Activated CD8-positive, alpha-beta memory T cell treated with anti-CD3 and anti-CD28 coated beads, Interleukin-2, amount 50 U/mL, for 1 hour (primary cell): Measurements from ENCODE around the gene GLB1L3.

Experiments used
- DNase-seq: peaks from one replicate; pipeline ENCODE4 v3.0.0-alpha.2; 2020; ENCODE audit errors: extremely low read depth

Gene GLB1L3, protein sequence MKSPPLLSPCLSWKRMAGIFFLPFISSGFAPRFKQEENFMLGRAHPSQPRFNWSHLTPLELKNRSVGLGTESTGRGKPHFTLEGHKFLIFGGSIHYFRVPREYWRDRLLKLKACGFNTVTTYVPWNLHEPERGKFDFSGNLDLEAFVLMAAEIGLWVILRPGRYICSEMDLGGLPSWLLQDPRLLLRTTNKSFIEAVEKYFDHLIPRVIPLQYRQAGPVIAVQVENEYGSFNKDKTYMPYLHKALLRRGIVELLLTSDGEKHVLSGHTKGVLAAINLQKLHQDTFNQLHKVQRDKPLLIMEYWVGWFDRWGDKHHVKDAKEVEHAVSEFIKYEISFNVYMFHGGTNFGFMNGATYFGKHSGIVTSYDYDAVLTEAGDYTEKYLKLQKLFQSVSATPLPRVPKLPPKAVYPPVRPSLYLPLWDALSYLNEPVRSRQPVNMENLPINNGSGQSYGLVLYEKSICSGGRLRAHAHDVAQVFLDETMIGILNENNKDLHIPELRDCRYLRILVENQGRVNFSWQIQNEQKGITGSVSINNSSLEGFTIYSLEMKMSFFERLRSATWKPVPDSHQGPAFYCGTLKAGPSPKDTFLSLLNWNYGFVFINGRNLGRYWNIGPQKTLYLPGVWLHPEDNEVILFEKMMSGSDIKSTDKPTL

DNA sequence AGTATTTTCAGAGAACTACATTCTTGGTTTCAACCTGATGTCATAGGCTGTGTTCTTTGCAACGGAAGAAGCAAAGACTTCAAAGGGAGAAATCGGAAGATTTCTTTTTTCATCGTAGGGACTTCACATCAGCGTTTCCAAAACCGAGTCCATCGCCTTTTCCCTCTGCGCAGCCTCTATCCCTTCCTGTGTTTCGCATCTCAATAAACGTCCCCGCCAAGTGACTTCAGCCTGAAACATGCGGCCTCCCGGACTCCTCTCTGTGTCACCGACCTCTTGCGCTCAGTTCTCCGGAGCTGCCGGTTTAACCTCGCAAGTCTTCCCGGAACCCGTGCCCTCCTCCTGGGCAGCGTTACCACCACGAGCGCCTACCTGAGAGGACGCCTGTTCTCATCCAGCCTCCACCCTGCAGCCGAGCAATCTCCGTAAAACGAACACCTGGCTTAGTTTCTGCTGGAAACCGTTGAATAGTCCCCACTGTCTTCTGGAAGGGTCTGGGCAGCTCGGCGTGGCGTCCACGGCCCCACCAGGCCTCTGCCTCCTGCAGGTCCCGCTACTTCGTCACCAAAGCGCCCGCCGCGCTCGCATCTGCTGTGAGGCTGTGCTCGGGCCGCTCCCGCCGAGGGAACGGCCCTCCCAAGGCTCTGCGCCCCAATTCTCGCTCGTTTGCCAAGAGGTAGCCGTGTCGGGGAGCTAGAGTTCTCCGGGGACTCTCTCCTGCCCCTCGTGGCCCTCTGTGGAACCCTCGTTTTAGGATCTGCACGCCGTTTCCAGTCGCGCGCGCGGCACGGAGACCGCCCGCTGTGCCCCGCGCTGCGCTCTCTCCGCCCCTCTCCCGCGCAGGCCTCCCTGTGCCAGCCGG, at the start of gene GLB1L3:
Gene GLB1L3 (plus strand): TSS at position 846 of the 862 bp plus-strand sequence. CDS start 362 bp downstream, outside the sequence.
- DNase-seq, result peak; percentile 55

DNA sequence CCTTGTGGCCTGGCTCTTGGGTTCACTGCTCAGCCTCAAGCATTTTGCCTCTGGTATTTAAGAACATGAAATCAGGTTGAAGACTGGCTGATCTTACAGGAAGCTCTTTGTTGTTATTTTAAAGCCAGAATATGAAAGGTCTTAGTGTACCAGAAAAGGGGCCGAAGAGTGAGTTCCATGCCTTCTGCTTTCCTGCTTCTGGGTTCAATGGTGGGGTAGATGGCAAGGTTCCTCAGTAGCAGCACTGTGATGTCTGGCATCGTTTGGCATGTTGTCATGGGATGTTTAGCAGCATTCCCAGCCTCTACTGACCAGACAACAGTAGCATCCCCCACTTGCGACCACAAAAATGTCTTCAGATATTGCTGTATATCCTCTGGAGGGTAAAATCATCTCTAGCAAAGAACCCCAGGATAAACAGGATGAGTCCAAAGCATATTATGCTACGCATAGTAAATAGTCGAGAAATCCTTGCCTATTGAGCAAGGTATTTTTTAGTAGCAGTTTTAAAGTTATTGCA, 49.3 kb upstream of the GLB1L3 start:
- no peak for DNase-seq

DNA sequence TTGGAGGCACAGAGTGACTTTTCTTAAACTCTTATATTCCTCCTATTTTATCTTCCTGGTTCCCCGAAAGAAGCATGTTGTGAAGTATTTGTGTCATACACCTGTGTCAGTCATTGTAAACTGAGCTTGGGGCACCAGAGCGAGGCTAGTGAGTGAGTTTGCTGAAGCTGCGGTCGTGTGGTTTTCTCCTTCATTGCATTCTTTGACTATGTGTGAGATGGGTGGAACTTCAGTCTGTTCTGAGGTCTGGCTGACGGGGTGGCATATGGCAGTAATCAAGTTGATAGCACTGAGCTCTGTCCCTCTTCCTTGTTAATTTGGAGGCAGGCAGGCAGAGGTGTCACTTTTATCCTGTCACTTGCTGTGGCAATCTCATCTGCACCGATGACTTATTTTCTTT, 47.6 kb upstream of the GLB1L3 start:
- no peak for DNase-seq

DNA sequence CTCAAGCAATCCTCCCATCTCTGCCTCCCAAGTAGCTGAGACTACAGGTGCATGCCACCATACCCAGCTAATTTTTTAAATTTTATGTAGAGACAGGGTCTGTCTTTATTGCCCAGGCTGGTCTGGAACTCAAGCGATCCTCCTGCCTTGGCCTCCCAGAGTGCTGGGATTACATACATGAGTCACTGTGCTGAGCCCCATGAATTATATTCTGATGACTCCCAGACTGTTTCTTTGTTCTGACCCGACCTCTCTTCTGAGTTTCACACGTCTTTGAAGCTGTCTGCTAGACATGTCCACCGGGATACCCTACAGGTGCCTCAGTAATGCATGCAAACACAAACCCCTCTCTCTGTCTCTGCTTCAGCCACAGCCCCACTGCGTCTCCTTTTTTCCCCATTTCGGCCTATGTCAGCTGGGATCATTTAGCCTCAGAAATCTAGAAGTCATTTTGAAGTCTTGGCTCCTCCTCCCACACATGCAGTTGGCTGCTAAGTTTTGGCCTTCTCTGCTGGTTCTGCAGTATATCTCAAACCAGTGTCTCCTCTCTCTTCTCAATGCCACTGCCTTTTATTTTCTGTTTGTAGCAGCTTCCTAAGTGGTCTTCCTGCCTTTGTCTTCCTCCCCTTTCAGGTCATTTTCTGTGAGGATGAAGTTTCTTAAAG, 46.9 kb upstream of the GLB1L3 start:
- no peak for DNase-seq

DNA sequence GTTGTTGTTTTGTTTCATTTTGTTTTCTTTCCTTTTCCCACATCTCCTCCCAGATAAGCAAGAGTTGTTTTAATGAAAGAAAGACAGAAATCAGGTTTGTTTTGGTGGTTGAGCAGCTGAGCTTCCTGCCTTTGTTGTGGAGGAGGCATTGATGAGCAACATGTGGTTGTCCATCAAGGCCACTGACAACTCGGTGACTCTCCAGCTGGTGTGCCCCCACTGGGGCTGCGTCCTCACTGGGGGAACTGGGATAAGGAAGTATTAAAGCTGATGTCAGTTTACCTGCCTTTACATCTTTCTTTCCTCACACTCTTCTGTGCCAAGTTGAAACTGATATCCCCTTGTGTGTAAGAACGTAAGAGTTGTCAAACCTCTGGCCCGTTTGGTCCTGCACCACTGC, 45.8 kb upstream of the GLB1L3 start:
- DNase-seq, result no peak

DNA sequence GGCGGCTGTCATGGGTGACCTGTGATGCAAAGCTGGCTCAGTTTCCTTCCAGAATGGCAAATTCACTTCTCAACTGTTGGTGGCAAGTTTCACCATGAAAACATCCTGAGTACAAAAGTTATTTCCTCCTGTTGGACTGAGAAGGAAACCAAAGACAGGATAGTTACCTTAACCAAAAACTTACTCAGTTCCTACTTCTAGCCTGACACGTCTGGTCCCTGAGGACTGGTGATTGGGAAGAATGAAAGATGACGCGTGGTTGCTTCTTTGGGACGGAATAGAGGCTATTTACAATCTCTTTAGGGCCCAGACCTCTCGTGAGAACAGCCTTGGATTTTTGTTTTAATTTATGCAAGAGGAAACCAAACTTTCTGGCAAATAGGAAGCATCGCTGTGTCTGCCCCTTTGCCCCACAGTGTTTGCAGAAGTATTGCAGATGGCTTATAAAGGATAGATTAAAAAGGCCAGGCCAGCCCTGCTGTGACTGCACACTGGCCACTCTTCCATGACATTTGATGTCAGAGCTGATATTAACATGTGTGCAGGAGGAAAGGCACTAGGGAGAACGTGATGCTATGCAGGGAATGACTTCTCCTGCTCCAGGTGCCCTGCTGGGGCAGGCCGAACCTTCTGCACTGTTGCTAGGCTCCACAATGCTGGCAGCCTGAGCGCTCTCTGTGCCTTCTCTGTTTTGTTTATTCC, 44.1 kb upstream of the GLB1L3 start:
- DNase-seq, result no peak

DNA sequence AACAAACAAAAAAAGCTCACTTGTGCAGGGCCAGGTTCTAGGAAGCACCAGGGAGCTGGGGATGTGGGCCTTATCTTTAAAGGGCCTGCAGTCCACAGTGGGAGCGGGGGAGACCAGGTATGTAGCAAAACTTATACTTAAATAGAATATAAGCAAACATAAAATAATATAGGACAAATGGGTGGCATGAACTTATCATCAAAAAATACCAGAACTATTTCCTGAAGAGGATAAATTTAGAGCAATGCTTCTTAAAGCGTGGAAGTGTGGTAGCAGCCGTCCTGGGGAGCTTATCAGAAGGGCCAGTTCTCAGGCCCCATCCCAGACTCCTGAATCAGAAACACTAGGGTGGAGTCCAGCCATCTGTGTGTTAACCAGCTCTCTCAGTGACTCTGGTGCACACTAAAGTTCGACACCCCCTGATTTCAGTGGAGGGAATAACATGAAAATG, 42.4 kb upstream of the GLB1L3 start:
- no peak for DNase-seq

DNA sequence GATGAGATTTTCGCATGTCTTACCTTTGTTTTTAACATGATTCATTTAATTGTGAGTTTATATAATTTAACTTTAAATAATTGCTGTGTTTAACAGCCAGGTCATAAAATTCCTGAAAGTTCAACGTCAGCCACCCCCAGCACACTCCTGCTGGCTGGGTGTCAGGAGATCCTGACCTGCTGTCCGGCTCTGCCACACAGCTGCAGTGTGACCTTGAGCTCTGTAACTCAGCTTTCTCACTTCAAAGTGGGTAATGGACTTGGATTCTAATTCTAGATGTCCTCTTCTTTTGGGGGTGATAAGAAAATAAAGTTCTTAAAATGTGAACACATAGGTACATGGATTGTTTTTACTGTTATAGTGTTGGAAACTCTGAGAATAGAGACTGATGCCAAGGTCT, 40.8 kb upstream of the GLB1L3 start:
- no peak for DNase-seq

DNA sequence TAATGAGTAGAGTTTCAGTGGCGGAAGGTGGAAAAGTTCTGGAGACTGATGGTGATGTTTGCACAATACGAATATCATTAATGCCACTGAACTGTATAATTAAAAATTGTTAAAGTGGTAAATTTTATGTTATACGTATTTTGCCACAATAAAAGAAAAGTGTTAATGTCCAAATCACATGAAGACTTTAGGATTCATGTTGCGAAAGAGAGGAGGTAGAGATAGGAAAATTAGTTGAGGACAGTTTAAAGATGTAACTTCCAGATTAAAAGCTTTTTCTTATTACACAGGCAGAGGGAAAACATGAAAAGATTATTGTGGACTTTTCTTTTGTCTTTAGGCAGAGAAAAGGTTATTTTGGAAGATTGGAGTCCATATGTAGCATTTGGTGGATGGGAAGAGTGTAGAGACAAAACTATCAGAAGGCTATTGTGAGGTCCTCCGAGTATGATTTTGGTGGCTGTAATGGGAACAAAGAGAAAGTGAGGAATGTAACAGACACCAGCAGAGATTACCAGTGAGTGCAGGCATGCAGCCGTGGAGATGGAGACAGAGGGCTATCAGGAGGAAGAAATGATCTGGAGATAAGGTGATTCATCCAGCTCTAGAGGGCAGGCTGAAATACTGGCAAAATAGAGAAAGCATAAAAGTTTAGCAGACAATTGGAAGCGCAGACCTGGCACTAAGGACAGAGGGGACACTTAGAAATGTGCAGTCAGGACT, 39.2 kb upstream of the GLB1L3 start:
- DNase-seq, result no peak

DNA sequence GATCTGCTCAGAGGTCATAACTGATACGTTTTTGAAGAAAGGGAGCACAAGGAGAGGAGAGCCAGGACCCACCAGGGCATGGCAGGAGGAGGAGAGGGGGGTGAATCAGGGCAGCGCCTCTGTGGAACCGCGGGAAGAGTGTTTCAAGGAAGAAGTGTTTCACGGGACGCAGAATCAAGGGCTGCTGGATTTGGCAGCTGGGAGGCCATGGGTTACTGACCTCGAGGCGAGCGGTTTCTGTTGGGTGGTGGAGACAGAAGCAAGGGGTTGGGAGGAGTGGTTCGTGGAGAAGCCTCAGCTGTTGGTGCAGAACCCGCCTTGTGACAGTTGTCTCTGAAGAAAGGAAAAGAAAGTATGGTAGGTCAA, 38.6 kb upstream of the GLB1L3 start:
- DNase-seq, result no peak

DNA sequence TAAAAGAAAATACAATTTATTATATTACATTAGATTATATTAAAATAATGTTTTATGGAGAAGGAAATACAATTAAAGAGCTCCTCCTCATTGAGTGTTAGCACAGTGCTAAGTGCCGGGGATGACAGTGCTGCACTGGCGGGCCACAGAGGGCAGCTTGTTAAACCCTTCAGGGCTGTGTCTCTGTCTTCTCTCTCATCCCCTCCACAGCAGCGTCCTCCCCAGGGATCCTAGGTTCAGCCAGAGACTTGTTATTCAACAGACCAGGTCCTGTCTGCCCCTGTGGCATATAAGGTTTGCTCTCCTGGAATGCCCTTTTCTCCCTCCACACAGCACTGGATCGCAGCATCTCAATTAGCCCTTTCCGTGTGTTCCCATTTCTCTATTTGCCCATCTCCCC, 37.2 kb upstream of the GLB1L3 start:
- no peak for DNase-seq

DNA sequence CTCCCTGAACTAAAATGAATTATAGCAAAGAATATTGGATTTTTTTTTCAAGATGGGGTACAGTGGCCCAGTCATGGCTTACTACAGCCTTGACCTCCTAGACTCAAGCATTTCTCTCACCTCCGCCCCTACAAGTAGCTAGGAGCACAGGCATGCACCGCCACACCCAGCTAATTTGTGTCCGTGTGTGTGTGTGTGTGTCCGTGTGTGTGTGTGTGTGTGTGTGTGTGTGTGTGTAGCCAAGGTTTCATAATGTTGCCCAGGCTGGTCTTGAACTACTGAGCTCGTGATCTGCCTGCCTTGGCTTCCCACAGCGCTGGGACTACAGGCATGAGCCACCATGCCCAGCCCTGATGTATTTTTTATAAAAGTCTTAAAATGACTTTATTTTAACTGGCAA, 35.6 kb upstream of the GLB1L3 start:
- DNase-seq, result no peak

DNA sequence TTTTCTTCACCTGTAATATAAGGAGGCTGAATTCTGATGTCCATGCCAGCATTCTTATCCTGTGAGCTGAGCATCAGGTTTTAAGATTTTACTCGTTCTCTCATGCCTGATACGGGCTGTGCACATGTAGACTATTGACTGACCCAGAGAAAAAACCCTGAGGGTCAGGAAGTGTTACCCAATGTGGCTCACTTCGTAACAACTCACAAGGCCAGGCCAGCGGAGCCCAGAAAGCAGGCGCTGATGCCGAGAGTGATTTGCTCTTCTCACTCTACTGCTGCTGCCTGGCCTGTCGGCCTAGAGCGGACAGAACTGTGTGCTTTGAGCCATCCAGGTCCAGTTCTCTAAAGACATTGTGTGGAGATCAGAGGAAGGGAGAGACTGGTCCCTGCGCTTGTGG, 33.8 kb upstream of the GLB1L3 start:
- DNase-seq, result no peak

DNA sequence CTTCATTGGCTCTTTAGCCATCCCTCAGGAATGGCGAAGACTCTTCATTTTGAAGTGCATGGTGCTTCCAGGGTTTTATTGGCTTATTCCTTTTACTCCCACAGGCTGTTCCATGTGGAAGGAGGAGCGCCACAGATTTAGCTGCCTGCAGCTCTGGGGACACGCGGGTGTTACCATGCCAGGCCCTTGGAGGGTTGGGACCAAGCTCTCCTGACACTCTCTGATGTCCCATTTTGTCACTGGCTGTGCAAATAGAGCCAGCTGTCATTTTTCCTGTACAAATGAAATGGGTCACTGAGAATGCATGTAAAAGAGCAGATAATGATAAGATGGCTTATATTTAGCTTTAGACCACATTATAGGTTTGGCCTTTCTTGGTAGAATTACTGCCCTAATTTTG, 32.3 kb upstream of the GLB1L3 start:
- no peak for DNase-seq

DNA sequence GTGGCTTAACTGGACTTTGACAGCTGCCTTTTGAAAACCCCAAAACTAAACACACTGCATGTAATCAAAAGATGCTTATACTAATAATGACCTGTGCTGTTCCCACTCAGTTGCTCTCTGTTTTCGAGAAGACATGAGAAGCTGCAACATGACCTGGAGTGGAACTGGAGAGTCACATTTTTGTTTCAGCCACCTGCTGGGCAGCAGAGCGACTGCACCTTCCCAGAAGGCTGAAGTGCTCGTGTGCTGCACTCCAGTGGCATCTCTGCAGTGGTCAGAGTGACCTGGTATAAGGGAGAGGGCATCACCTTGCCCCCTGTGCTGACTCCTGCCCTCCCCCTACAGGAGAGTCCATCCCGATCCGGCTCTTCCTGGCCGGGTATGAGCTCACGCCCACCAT, 31.6 kb upstream of the GLB1L3 start:
- no peak for DNase-seq

DNA sequence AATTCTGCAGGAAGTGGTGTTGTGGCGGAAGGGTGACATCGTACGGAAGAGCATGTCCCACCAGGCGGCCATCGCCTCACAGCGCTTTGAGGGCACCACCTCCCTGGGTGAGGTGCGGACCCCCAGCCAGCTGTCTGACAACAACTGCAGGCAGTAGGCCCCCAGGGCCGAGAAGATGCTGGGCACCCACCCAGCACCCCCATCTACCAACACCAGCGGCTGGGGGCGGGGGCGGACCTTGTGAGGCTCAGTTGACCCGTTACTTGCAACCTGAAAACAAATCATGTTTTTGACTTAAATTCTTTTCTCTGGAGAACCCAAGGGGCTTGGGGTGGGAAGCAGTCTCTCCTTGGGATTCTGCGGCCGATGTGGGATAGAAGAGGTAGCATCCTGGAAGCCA, 30.7 kb upstream of the GLB1L3 start:
- no peak for DNase-seq

DNA sequence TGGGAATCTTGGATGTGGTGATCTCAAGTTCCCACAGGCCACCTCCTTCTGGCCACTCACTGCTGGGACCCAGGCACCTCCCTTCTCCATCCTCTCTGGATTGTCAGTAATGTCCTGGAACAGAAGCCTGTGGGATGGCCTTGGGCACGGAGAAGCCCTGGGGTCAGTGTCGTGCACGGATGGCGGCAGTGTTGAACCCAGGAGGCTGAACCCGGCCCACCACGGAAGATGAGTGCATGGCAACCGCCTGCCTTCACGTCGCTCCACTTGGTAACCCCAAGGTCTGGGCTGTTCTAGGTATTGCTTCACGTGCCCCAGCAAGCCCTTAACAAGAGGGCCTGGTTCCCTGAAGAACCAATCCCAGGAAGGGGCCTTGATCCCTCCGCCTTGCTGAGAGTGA, 30.1 kb upstream of the GLB1L3 start:
- no peak for DNase-seq

DNA sequence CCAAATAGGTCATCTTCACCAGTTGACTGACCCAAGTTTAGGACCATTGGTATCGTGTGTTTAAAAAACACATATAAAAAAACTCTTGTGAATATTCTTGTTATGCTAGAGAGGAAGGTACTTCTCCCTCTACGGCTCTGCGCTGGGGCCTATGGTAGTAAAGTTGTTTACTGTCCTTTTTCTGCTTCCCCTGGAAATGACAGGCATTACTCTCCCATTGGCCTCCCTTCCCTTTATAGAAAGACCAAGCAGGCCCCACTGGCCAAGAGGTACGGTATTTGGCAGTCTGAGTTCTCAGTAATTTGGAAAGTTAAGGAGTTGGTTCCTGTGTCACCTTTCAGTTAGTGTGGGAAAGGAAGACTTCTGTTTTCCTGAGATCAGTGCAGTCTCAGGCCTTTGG, 29.5 kb upstream of the GLB1L3 start:
- DNase-seq, result no peak

DNA sequence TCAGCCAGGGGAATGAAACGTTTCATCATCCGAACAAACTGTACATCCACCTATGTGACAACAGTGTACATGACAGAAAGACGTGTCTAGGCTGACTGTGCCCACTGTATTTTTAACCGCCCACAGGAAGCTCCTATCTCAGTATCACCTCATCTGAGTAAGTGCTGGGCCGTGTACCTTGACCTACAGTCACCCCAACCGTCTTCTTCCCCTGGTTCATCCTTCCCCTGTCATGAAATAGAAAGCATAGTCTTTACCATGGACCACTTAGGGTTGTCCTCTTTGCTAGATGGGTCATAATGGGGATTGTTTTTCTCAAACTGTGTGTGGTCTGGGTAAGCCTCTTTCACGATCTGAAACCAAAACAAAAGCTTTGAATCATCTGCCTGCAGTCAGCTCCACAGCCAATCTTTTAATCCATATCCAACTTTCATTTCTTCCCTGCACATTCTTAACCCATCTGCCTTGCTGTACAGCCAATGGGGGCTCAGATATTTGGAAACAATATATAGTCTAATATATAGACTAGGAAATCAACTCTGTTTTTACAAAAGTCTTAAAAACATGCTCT, 27.2 kb upstream of the GLB1L3 start:
- DNase-seq, result no peak

DNA sequence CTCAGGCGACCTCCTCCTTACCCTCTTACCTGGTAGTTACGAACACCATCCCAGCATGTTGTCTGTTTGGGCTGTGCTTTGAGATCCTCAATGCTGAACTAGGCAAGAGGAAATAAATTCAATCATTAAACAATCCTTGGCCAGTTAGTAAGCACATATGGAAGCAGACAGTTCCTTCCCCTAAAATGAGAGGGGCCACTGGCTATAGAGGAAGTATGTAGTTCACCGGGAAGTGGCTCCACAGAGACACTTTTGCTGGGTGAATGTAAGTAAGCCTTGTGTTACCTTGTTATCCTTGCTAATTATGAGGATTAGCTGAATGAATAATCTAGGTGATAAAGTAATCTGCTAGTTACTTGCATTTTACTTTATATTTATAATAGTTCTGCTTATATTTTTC, 25.9 kb upstream of the GLB1L3 start:
- no peak for DNase-seq
